ENCODE results near the gene RBM33. TPM values are rescaled to one million over a fixed set of nuclear protein-coding genes. Genes with fewer than 3 reads are reported as not detected.

The RBM33 gene
- total RNA-seq, 1 experiment from 2014 or later = 81.8 TPM

DNA sequence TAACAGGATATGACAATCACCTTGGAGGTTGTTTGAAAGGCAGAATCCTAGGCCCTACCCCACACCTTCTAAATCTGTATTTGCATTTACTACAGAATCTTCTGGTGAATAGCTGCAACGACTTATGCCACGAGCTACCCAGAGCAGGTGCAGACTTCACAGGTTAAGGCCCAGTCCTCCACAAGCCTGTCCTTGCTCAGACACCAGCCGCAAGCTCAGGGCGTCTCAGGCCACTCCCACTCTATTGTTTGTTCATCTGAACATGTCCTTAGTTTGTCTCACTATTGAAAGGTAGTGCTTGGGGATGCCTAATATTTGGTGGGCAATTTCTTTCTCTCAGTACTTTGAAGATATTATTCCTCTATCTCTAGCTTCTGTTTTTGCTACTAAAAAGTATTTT lies 18.9 kb upstream of the RBM33 start:
- peaks cover 3% of the 10 kb centered on the region; the same call in 1 of the 2 replicates for H3K4me1 Mint-ChIP-seq
- ChIA-PET CTCF (interaction anchor here (0.9 kb wide), 1 partner anchor 27 kb away, joined by 5 read pairs; no protein-coding TSS in a partner anchor), POLR2A (no interaction called here)
- peaks cover 24% of the 10 kb centered on the region for H3K9me3 Mint-ChIP-seq
- H3K27ac Mint-ChIP-seq = no peak overlapping the region
- no peak overlapping the region for H3K4me3 Mint-ChIP-seq
- H3K27me3 Mint-ChIP-seq (ENCODE audit: low read depth) = peaks cover 2% of the 10 kb centered on the region
- TF ChIP-seq MAX (CRISPR knock-in tag; IDR thresholded peaks at IDR 0.05) = no peak
- no peak for TF ChIP-seq GTF2I (CRISPR knock-in tag; conservative IDR thresholded peaks at IDR 0.05)
- no peak for TF ChIP-seq ZNF416 (CRISPR knock-in tag; IDR thresholded peaks at IDR 0.05)
- TF ChIP-seq E2F5 (CRISPR knock-in tag; IDR thresholded peaks at IDR 0.05) = no peak
- TF ChIP-seq ATF1 (CRISPR knock-in tag; IDR thresholded peaks at IDR 0.05) = no peak
- no peak for TF ChIP-seq MYBL2 (CRISPR knock-in tag; IDR thresholded peaks at IDR 0.05)
- TF ChIP-seq TEAD4 (CRISPR knock-in tag; IDR thresholded peaks at IDR 0.05) = no peak
- no peak for TF ChIP-seq CDX4 (CRISPR knock-in tag; IDR thresholded peaks at IDR 0.05; ENCODE audit: borderline replicate concordance)
- TF ChIP-seq FOXJ3 (CRISPR knock-in tag; IDR thresholded peaks at IDR 0.05; ENCODE audit: borderline replicate concordance) = no peak
- TF ChIP-seq GRHL2 (CRISPR knock-in tag; IDR thresholded peaks at IDR 0.05; ENCODE audit: insufficient replicate concordance, severe bottlenecking) = no peak
- TF ChIP-seq E2F4 (CRISPR knock-in tag; IDR thresholded peaks at IDR 0.05; ENCODE audit: borderline replicate concordance, low read depth) = no peak
- TF ChIP-seq ETV6 (CRISPR knock-in tag; IDR thresholded peaks at IDR 0.05) = no peak
- no peak for TF ChIP-seq ZNF425 (CRISPR knock-in tag; conservative IDR thresholded peaks at IDR 0.05)
- TF ChIP-seq, protein P1, sequence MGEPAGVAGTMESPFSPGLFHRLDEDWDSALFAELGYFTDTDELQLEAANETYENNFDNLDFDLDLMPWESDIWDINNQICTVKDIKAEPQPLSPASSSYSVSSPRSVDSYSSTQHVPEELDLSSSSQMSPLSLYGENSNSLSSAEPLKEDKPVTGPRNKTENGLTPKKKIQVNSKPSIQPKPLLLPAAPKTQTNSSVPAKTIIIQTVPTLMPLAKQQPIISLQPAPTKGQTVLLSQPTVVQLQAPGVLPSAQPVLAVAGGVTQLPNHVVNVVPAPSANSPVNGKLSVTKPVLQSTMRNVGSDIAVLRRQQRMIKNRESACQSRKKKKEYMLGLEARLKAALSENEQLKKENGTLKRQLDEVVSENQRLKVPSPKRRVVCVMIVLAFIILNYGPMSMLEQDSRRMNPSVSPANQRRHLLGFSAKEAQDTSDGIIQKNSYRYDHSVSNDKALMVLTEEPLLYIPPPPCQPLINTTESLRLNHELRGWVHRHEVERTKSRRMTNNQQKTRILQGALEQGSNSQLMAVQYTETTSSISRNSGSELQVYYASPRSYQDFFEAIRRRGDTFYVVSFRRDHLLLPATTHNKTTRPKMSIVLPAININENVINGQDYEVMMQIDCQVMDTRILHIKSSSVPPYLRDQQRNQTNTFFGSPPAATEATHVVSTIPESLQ (CRISPR knock-in tag; IDR thresholded peaks at IDR 0.05) = no peak
- TF ChIP-seq, protein P2, sequence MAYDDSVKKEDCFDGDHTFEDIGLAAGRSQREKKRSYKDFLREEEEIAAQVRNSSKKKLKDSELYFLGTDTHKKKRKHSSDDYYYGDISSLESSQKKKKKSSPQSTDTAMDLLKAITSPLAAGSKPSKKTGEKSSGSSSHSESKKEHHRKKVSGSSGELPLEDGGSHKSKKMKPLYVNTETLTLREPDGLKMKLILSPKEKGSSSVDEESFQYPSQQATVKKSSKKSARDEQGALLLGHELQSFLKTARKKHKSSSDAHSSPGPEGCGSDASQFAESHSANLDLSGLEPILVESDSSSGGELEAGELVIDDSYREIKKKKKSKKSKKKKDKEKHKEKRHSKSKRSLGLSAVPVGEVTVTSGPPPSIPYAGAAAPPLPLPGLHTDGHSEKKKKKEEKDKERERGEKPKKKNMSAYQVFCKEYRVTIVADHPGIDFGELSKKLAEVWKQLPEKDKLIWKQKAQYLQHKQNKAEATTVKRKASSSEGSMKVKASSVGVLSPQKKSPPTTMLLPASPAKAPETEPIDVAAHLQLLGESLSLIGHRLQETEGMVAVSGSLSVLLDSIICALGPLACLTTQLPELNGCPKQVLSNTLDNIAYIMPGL (CRISPR knock-in tag; IDR thresholded peaks at IDR 0.05) = no peak
- no peak for TF ChIP-seq ZNF671 (CRISPR knock-in tag; IDR thresholded peaks at IDR 0.05)
- TF ChIP-seq TEAD1 (CRISPR knock-in tag; IDR thresholded peaks at IDR 0.05) = no peak
- no peak for TF ChIP-seq KAT7 (CRISPR knock-in tag; IDR thresholded peaks at IDR 0.05; ENCODE audit: borderline replicate concordance)
- no peak for TF ChIP-seq IRF2 (CRISPR knock-in tag; IDR thresholded peaks at IDR 0.05; ENCODE audit: borderline replicate concordance, low read depth)
- no peak for ATAC-seq
- DNase-seq (ENCODE audit: low spot score) = no peak
- peaks cover 8% of the 10 kb centered on the region for H3K36me3 Mint-ChIP-seq

Measured in WTC11 (cell line).